Endothelial cell (in vitro differentiated cells): ENCODE measurements around the gene GABRB3. TPM values are rescaled to one million over a fixed set of nuclear protein-coding genes. Genes with fewer than 3 reads are reported as not detected.

Experiments
- DNase-seq: peaks from one replicate; pipeline ENCODE4 v3.0.0; 2021; ENCODE audit warnings: low spot score
- H3K27ac Mint-ChIP-seq: one replicate; pipeline ENCODE4 v1.8.0; 2021; ENCODE audit warnings: mixed read lengths, inconsistent platforms; ENCODE audit not compliant: unreplicated experiment
- H3K27me3 Mint-ChIP-seq: one replicate; pipeline ENCODE4 v1.8.0; 2021; ENCODE audit warnings: mild to moderate bottlenecking, moderate library complexity, mixed read lengths, inconsistent platforms; ENCODE audit not compliant: unreplicated experiment
- H3K36me3 Mint-ChIP-seq: one replicate; pipeline ENCODE4 v1.8.0; 2021; ENCODE audit warnings: mild to moderate bottlenecking, low read depth, mixed read lengths, inconsistent platforms; ENCODE audit not compliant: unreplicated experiment
- H3K4me1 Mint-ChIP-seq: one replicate; pipeline ENCODE4 v1.8.0; 2021; ENCODE audit warnings: mild to moderate bottlenecking, mixed read lengths, inconsistent platforms; ENCODE audit not compliant: unreplicated experiment
- H3K4me3 Mint-ChIP-seq: one replicate; pipeline ENCODE4 v1.8.0; 2021; ENCODE audit warnings: mild to moderate bottlenecking, mixed read lengths, inconsistent platforms; ENCODE audit not compliant: unreplicated experiment
- H3K9me3 Mint-ChIP-seq: one replicate; pipeline ENCODE4 v1.8.0; 2021; ENCODE audit warnings: mixed read lengths, inconsistent platforms; ENCODE audit not compliant: unreplicated experiment
- total RNA-seq: library from RNA; stranded (reverse); fragmentation: NEBNext Ultra II Directional; extraction: Animal tissue kit (Norgen Biotek cat#: 25700); gene quantifications from one replicate; pipeline ENCODE4 v1.2.1, GENCODE V29; 2021; ENCODE audit not compliant: unreplicated experiment
- TF ChIP-seq, protein P1 (sequence below): fragments of 200-600 bp; sonication (generic); IDR thresholded peaks from one replicate; pipeline ENCODE4 v1.5.0; 2021; ENCODE audit warnings: antibody characterized with exemption; ENCODE audit not compliant: unreplicated experiment

Gene GABRB3
- total RNA-seq, 1 donor from 2014 or later, result 4.4 TPM

DNA sequence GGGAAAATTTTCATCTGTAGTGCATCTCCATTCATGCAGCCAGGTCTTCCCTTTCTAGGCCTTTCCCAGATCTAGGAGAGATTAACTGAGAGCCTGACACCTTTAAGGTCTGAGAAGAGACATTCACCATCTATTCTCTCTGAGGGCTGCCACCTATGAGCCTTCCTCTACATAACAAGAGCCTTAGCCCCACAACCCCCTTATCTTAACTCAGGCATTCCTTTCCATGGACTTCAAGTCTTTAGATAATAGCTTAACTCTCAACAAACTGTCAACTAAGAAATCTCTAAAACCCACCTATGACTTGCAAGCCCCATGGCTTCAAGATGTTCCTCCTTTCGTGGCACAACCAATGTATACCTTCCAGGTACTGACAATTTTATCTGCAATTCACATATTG, 121.0 kb downstream of the GABRB3 start:
- H3K9me3 Mint-ChIP-seq, result no peaks in the 10 kb centered on the region
- no peak overlapping the region for H3K27ac Mint-ChIP-seq
- H3K4me3 Mint-ChIP-seq, result no peak overlapping the region
- TF ChIP-seq, protein P1, sequence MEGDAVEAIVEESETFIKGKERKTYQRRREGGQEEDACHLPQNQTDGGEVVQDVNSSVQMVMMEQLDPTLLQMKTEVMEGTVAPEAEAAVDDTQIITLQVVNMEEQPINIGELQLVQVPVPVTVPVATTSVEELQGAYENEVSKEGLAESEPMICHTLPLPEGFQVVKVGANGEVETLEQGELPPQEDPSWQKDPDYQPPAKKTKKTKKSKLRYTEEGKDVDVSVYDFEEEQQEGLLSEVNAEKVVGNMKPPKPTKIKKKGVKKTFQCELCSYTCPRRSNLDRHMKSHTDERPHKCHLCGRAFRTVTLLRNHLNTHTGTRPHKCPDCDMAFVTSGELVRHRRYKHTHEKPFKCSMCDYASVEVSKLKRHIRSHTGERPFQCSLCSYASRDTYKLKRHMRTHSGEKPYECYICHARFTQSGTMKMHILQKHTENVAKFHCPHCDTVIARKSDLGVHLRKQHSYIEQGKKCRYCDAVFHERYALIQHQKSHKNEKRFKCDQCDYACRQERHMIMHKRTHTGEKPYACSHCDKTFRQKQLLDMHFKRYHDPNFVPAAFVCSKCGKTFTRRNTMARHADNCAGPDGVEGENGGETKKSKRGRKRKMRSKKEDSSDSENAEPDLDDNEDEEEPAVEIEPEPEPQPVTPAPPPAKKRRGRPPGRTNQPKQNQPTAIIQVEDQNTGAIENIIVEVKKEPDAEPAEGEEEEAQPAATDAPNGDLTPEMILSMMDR, result no peak
- no peaks in the 10 kb centered on the region for H3K4me1 Mint-ChIP-seq
- H3K27me3 Mint-ChIP-seq, result peaks cover 1% of the 10 kb centered on the region
- DNase-seq, result no peak
- H3K36me3 Mint-ChIP-seq, result no peaks in the 10 kb centered on the region

DNA sequence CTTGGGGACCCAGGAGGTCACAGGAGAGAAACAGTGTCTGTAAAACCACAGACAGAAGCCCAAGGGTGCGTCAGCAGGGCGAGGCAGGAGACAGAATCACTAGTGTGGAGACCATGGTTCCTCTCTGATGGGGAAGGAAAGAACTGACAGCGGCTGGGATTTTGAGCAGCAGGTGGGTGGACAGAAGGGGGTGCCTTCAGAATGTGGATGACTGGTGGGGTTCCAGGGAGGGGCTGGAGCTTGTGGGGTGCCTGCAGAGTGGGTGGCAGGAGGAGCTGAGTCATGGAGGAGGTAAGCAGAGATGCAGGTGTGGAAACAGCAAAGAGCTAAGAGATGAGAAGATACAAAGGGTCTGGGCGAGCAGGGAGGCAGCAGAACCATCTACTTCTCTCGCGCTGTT, 124.2 kb downstream of the GABRB3 start:
- peaks cover 1% of the 10 kb centered on the region for H3K27me3 Mint-ChIP-seq
- no peaks in the 10 kb centered on the region for H3K4me1 Mint-ChIP-seq
- H3K36me3 Mint-ChIP-seq, result no peaks in the 10 kb centered on the region
- TF ChIP-seq, protein P1, result no peak
- DNase-seq, result no peak
- no peaks in the 10 kb centered on the region for H3K9me3 Mint-ChIP-seq
- H3K4me3 Mint-ChIP-seq, result no peak overlapping the region
- no peak overlapping the region for H3K27ac Mint-ChIP-seq

DNA sequence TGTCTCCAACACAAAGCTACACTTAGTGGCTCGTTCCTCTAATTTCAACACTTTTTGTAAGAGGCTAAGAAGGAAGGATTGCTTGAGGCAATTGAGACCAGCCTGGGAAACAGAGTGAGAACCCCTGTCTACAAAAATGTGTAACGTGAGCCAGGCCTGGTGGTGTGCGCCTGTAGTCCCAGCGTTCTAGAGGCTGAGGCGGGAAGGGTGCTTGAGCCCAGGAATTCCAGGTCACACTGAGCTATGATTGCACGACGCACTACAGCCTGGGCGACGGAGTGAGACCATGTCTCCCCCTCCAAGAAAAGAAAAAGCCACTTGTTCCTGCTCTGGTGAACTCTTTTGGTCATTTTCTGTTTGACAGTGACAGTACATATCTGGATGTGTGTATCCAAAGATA, 127.9 kb downstream of the GABRB3 start:
- H3K36me3 Mint-ChIP-seq, result no peaks in the 10 kb centered on the region

DNA sequence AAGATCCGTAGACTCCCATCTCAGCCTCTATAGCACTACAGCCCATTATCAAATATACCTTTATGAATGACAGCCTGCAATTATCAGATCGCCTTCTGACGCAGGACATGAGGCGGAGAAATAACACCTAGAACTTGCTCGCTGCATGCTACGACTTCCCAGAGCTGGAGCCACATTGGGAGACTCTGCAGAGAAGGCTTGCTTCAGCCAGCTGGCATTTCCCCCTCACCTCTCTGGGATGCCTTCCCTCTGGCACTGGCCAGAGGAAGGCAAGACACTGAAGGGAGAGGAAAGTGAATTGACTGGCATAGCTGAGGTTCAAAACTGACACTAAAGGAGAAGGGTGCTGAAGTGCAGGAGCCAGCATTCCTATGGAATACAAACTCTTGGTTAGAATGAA, 131.7 kb downstream of the GABRB3 start:
- H3K27me3 Mint-ChIP-seq, result peaks cover 2% of the 10 kb centered on the region
- no peaks in the 10 kb centered on the region for H3K4me1 Mint-ChIP-seq
- DNase-seq, result no peak
- H3K9me3 Mint-ChIP-seq, result no peaks in the 10 kb centered on the region
- no peak overlapping the region for H3K4me3 Mint-ChIP-seq
- no peak overlapping the region for H3K27ac Mint-ChIP-seq
- H3K36me3 Mint-ChIP-seq, result no peaks in the 10 kb centered on the region
- TF ChIP-seq, protein P1, result no peak

More for the DNA sequence above, 127.9 kb downstream of the GABRB3 start:
- Mint-ChIP-seq H3K27me3 (peaks cover 1% of the 10 kb centered on the region), H3K27ac (no peak overlapping the region), H3K4me3 (no peak overlapping the region), H3K4me1 (no peaks in the 10 kb centered on the region), H3K9me3 (no peaks in the 10 kb centered on the region)
- TF ChIP-seq, protein P1, result no peak
- DNase-seq, result no peak

DNA sequence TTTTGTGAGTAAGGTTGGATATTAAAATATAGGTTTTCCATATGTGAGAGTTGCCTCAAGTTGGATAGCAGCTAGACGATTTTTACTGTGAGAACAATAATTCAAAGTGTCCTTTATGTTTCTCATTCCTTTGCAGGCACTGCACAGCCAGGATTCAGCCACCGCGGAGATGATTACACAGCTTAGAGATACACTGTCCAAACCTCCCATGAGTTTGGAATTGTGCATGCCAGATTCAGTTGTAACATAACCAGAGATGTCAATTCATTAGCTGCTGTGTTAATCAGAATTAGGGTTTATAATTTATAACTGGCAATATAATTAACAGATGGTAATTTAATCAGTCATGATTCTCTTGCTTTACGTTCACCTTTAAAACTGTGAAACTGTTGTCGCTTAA, 132.3 kb downstream of the GABRB3 start:
- H3K27ac Mint-ChIP-seq, result no peak overlapping the region
- H3K36me3 Mint-ChIP-seq, result no peaks in the 10 kb centered on the region

More for the DNA sequence above, 132.3 kb downstream of the GABRB3 start:
- no peak for DNase-seq
- TF ChIP-seq, protein P1, result no peak
- H3K27me3 Mint-ChIP-seq, result peaks cover 2% of the 10 kb centered on the region
- H3K4me1 Mint-ChIP-seq, result no peaks in the 10 kb centered on the region
- no peaks in the 10 kb centered on the region for H3K9me3 Mint-ChIP-seq
- H3K4me3 Mint-ChIP-seq, result no peak overlapping the region
